Smooth muscle cell (in vitro differentiated cells): ENCODE data around the gene R3HDM2. TPM values are rescaled to one million over a fixed set of nuclear protein-coding genes. Genes with fewer than 3 reads are reported as not detected.

Experiments
- DNase-seq: peaks from one replicate; lab custom pipeline; 2025; ENCODE audit not compliant: unreplicated experiment; lab: John Stamatoyannopoulos, UW
- H2AFZ ChIP-seq: fragments of 200-600 bp; sonication (generic); 2 replicates; pipeline ENCODE4 v1.6.0; 2016; ENCODE audit warnings: antibody characterized with exemption, low read depth, mild to moderate bottlenecking
- H3F3A ChIP-seq: fragments of 200-600 bp; sonication (generic); 2 replicates; pipeline ENCODE4 v1.6.0; 2017; ENCODE audit warnings: antibody characterized with exemption, low read depth
- H3K27ac ChIP-seq: fragments of 200-600 bp; sonication (generic); 2 replicates; pipeline ENCODE4 v1.5.1; 2016; ENCODE audit warnings: low read depth, mild to moderate bottlenecking
- H3K27me3 ChIP-seq: fragments of 200-600 bp; sonication (generic); 2 replicates; pipeline ENCODE4 v1.6.1; 2016; ENCODE audit warnings: low read depth, mild to moderate bottlenecking
- H3K36me3 ChIP-seq: fragments of 200-600 bp; sonication (generic); 2 replicates; pipeline ENCODE4 v1.5.1; 2016; ENCODE audit warnings: low read depth
- H3K4me1 ChIP-seq: fragments of 200-600 bp; sonication (generic); 2 replicates; pipeline ENCODE4 v1.5.1; 2016; ENCODE audit warnings: low read depth
- H3K4me2 ChIP-seq: fragments of 200-600 bp; sonication (generic); 2 replicates; pipeline ENCODE4 v1.6.0; 2016; ENCODE audit warnings: mild to moderate bottlenecking
- H3K4me3 ChIP-seq: fragments of 200-600 bp; sonication (generic); 2 replicates; pipeline ENCODE4 v1.5.1; 2016; ENCODE audit warnings: mild to moderate bottlenecking
- H3K79me2 ChIP-seq: fragments of 200-600 bp; sonication (generic); 2 replicates; pipeline ENCODE4 v1.6.0; 2016; ENCODE audit warnings: low read depth, mild to moderate bottlenecking
- H3K9ac ChIP-seq: fragments of 200-600 bp; sonication (generic); 2 replicates; pipeline ENCODE4 v1.6.0; 2016; ENCODE audit warnings: low read depth
- H3K9me3 ChIP-seq: fragments of 200-600 bp; sonication (generic); replicated peaks from 2 replicates; pipeline ENCODE4 v1.5.1; 2016; ENCODE audit warnings: low read depth
- H4K20me1 ChIP-seq: fragments of 200-600 bp; sonication (generic); 2 replicates; pipeline ENCODE4 v1.6.0; 2016; ENCODE audit warnings: low read depth
- WGBS: methylation state at CpG from one replicate; pipeline ENCODE4 v1.1.7; 2016; ENCODE audit warnings: low lambda C conversion rate; 5-methylcytosine and 5-hydroxymethylcytosine counted together
- polyA plus RNA-seq: library from polyadenylated mRNA; unstranded; fragments of >200 nt; fragmentation: Nextera tagmentation; extraction: Ambion mirVana; gene quantifications from 2 replicates; pipeline ENCODE4 v1.2.1, GENCODE V29; 2016
- total RNA-seq: library from RNA; depleted of rRNA; stranded (reverse); fragments of >200 nt; gene quantifications from 2 replicates; pipeline ENCODE4 v1.2.3, GENCODE V29; 2014
- TF ChIP-seq, protein P1 (sequence below): fragments of 200-600 bp; sonication (generic); IDR thresholded peaks from 2 replicates; pipeline ENCODE4 v1.5.1; 2017; ENCODE audit warnings: borderline replicate concordance, mild to moderate bottlenecking, antibody characterized with exemption; ENCODE audit not compliant: insufficient read depth, poor library complexity, severe bottlenecking

Gene R3HDM2
- total and polyA plus RNA-seq, 2 experiments from 2014 or later, result 12.2 to 16.0 TPM

- 4% methylated on average over 50 of the region's 84 CpGs for WGBS
- H3K4me2 ChIP-seq, result peak overlapping the region; percentile 84
- peaks cover 67% of the 10 kb centered on the region for H3K27me3 ChIP-seq
Observed at GRCh38 chr12:57475271-57476161, 44.7 kb upstream of the R3HDM2 start.

DNA sequence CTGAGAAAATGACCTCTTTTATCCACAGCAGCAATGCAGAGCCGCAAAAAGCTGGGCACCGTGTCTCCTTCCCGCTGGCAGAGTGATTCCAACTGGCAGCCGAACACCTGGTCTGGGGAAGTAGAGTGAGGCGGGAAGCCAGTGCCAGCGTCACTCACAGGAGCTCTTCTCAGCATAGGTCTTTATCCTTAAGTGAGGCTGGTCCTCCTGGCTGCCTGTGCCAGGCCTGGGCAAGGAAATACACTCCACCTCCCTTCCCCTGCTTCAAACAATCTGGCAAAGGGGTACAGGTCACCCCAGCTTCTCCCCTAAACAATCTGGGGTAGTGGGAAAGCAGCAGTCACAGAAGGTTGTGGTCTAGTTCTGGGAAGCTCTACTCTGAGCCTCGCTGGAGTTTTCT, 44.0 kb upstream of the R3HDM2 start:
- Histone ChIP-seq H3K4me3 (peak overlapping the region; percentile 44), H3K79me2 (no peaks in the 10 kb centered on the region), H3K9ac (no peak overlapping the region), H3K4me1 (peaks cover 13% of the 10 kb centered on the region), H3K27me3 (peaks cover 63% of the 10 kb centered on the region), H3K4me2 (peak overlapping the region; percentile 84), H3K9me3 (no peaks in the 10 kb centered on the region), H3K36me3 (no peaks in the 10 kb centered on the region), H3F3A (no peaks in the 10 kb centered on the region), H3K27ac (no peak overlapping the region), H4K20me1 (no peaks in the 10 kb centered on the region), H2AFZ (no peak overlapping the region)
- TF ChIP-seq, protein P1, sequence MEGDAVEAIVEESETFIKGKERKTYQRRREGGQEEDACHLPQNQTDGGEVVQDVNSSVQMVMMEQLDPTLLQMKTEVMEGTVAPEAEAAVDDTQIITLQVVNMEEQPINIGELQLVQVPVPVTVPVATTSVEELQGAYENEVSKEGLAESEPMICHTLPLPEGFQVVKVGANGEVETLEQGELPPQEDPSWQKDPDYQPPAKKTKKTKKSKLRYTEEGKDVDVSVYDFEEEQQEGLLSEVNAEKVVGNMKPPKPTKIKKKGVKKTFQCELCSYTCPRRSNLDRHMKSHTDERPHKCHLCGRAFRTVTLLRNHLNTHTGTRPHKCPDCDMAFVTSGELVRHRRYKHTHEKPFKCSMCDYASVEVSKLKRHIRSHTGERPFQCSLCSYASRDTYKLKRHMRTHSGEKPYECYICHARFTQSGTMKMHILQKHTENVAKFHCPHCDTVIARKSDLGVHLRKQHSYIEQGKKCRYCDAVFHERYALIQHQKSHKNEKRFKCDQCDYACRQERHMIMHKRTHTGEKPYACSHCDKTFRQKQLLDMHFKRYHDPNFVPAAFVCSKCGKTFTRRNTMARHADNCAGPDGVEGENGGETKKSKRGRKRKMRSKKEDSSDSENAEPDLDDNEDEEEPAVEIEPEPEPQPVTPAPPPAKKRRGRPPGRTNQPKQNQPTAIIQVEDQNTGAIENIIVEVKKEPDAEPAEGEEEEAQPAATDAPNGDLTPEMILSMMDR, result no peak
- no peak for DNase-seq
- WGBS, result 65% methylated on average over 7 of the region's 7 CpGs

More at GRCh38 chr12:57475271-57476161, 44.7 kb upstream of the R3HDM2 start:
- TF ChIP-seq, protein P1, result no peak
- H3K27ac ChIP-seq, result no peak overlapping the region
- no peaks in the 10 kb centered on the region for H4K20me1 ChIP-seq
- no peaks in the 10 kb centered on the region for H3K9me3 ChIP-seq
- H3K4me3 ChIP-seq, result peak overlapping the region; percentile 44
- H3K36me3 ChIP-seq, result no peaks in the 10 kb centered on the region
- no peaks in the 10 kb centered on the region for H3K79me2 ChIP-seq
- H2AFZ ChIP-seq, result no peak overlapping the region
- H3F3A ChIP-seq, result no peaks in the 10 kb centered on the region
- H3K9ac ChIP-seq, result no peak overlapping the region
- no peak for DNase-seq
- H3K4me1 ChIP-seq, result peaks cover 13% of the 10 kb centered on the region

DNA sequence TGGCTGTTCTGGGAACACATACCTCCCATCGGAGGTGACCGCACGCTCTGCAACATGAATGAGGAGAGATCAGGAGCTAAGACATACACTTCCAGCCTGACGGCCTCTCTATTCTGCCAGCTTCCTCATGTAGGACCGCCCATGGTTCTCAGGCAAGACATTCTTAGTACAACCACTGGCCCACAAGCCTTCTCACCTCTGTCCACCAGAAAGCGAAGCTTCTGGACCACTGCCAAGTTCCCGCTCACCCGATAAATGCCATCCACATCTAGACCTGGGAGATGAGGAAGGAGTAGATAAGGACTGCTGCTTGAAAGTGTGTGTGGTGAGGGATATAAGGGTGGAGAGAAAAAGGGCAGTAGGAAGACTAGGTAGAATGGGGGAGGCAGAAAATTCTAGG, 43.6 kb upstream of the R3HDM2 start:
- Histone ChIP-seq H3F3A (no peaks in the 10 kb centered on the region), H3K36me3 (no peaks in the 10 kb centered on the region), H3K27ac (no peak overlapping the region), H3K79me2 (no peaks in the 10 kb centered on the region), H3K9ac (no peak overlapping the region), H3K4me3 (no peak overlapping the region), H2AFZ (no peak overlapping the region), H3K9me3 (no peaks in the 10 kb centered on the region), H3K4me1 (peaks cover 13% of the 10 kb centered on the region), H4K20me1 (no peaks in the 10 kb centered on the region), H3K4me2 (no peak overlapping the region), H3K27me3 (peaks cover 63% of the 10 kb centered on the region)
- TF ChIP-seq, protein P1, result no peak
- 94% methylated on average over 8 of the region's 8 CpGs for WGBS
- no peak for DNase-seq
